ENCODE measurements around the gene HORMAD2.

The HORMAD2 gene

GRCh38 chr22:30180616-30181015 is 100.4 kb downstream of the HORMAD2 start:
- ChIA-PET CTCF (no interaction called here), POLR2A (no interaction called here)
- no peak overlapping the region for H3K4me3 ChIP-seq (ENCODE audit: low read depth, low read length)
- TF ChIP-seq CTCF (IDR thresholded peaks at IDR 0.05; ENCODE audit: insufficient read depth, low read length, missing control alignments) = no peak
- DNase-seq (ENCODE audit: low read depth, low spot score) = no peak

- H3K4me3 ChIP-seq (ENCODE audit: low read depth, low read length) = no peak overlapping the region
- no peak for TF ChIP-seq CTCF (IDR thresholded peaks at IDR 0.05; ENCODE audit: insufficient read depth, low read length, missing control alignments)
- no peak for DNase-seq (ENCODE audit: low read depth, low spot score)
- POLR2A ChIA-PET = no interaction called here
- CTCF ChIA-PET = interaction anchor here (0.9 to 2.0 kb wide), 4 partner anchors 9 to 74 kb away, joined by 3 to 7 read pairs (median 5); no protein-coding TSS in a partner anchor
These were observed 101.4 kb downstream of the HORMAD2 start for GRCh38 chr22:30181459-30182349.

GRCh38 chr22:30182350-30182745 is 102.1 kb downstream of the HORMAD2 start:
- TF ChIP-seq CTCF (IDR thresholded peaks at IDR 0.05; ENCODE audit: insufficient read depth, low read length, missing control alignments) = no peak
- ChIA-PET CTCF (interaction anchor here (0.9 to 2.0 kb wide), 4 partner anchors 9 to 74 kb away, joined by 3 to 7 read pairs (median 5); no protein-coding TSS in a partner anchor), POLR2A (no interaction called here)
- no peak overlapping the region for H3K4me3 ChIP-seq (ENCODE audit: low read depth, low read length)
- DNase-seq (ENCODE audit: low read depth, low spot score) = no peak

- DNase-seq (ENCODE audit: low read depth, low spot score) = no peak
- POLR2A ChIA-PET = no interaction called here
- TF ChIP-seq CTCF (IDR thresholded peaks at IDR 0.05; ENCODE audit: insufficient read depth, low read length, missing control alignments) = no peak
- CTCF ChIA-PET = interaction anchor here (1.3 to 2.0 kb wide), 2 partner anchors 10 to 75 kb away, joined by 5 read pairs; no protein-coding TSS in a partner anchor
- H3K4me3 ChIP-seq (ENCODE audit: low read depth, low read length) = no peak overlapping the region
These were observed 102.6 kb downstream of the HORMAD2 start for GRCh38 chr22:30182815-30183214.

- DNase-seq (ENCODE audit: low read depth, low spot score) = no peak
- no peak for TF ChIP-seq CTCF (IDR thresholded peaks at IDR 0.05; ENCODE audit: insufficient read depth, low read length, missing control alignments)
- CTCF ChIA-PET = interaction anchor here (1.3 kb wide), 1 partner anchor 75 kb away, joined by 5 read pairs; no protein-coding TSS in a partner anchor
- POLR2A ChIA-PET = interaction anchor here (0.5 to 1.3 kb wide), 3 partner anchors 24 to 197 kb away, joined by 3 to 7 read pairs (median 3); no protein-coding TSS in a partner anchor
- H3K4me3 ChIP-seq (ENCODE audit: low read depth, low read length) = no peak overlapping the region
These were observed 103.0 kb downstream of the HORMAD2 start for GRCh38 chr22:30183271-30183670.

GRCh38 chr22:30183861-30184278 is 103.6 kb downstream of the HORMAD2 start:
- H3K4me3 ChIP-seq (ENCODE audit: low read depth, low read length) = no peak overlapping the region
- ChIA-PET CTCF (no interaction called here), POLR2A (interaction anchor here (0.5 to 1.3 kb wide), 3 partner anchors 24 to 196 kb away, joined by 3 to 7 read pairs (median 3); no protein-coding TSS in a partner anchor)
- peak; percentile 62 for DNase-seq (ENCODE audit: low read depth, low spot score)
- TF ChIP-seq CTCF (IDR thresholded peaks at IDR 0.05; ENCODE audit: insufficient read depth, low read length, missing control alignments) = no peak

Data from AG04449 (cell line).